Activated effector memory CD4-positive, alpha-beta T cell treated with Interleukin-2 at 50 U/mL for 16 hours (primary cell): Measurements from ENCODE around the gene BICD2.
A peak's percentile ranks its signal among the peaks of the same experiment; 100 is the strongest.

Source experiments
- DNase-seq: peaks from one replicate; pipeline ENCODE4 v3.0.0-alpha.2; 2020

BICD2 gene

GRCh38 chr9:92726971-92727715 is 37.5 kb downstream of the BICD2 start:
- DNase-seq: no peak

GRCh38 chr9:92726348-92726747 is 38.3 kb downstream of the BICD2 start:
- DNase-seq: no peak

- DNase-seq: no peak
Observed at GRCh38 chr9:92725766-92726165, 38.9 kb downstream of the BICD2 start.

- DNase-seq: no peak
Observed at GRCh38 chr9:92725266-92725545, 39.4 kb downstream of the BICD2 start.

- DNase-seq: no peak
Observed at GRCh38 chr9:92724528-92725265, 39.9 kb downstream of the BICD2 start.

DNA sequence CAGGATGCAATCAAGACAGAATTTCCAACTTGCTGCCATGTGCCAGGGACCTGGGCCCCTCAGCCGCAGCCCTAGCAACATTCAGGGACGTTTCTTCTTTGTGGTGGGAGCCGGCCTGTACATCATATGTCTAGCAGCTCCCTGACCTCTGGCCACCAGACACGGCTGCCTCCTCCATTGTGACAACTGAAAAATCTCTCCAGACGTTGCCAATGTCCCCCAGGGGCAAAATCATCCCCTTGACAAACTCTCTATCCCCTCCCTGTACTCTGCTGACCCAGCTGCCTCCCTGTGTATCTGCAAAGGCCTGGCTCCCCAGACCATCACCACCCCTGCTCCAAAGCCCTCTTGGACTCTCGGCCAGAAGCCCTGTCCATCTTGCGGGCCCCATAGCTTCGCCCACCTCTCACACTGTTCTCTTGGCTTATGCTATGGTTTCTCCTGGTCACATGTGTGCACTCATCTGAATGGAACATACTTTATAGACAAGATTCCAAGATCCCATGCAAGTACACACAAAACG is 40.8 kb downstream of the BICD2 start:
- no peak for DNase-seq

DNA sequence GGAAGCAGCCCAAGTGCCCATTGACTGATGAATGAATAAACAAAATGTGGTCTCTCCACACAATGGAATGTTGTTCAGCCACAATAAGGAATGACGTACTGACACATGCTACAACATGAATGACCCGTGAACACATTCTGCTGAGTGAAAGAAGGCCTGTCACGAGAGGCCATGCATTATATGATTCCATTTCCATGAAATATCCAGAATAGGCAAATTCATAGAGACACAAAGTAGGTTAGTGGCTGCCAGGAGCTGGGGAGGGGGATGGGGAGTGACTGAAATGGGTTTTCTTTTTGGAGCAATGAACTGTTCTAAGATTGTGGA is 41.4 kb downstream of the BICD2 start:
- no peak for DNase-seq

- DNase-seq: no peak
Observed at GRCh38 chr9:92722386-92723298, 42.0 kb downstream of the BICD2 start.

- no peak for DNase-seq
Observed at GRCh38 chr9:92721548-92721947, 43.1 kb downstream of the BICD2 start.

DNA sequence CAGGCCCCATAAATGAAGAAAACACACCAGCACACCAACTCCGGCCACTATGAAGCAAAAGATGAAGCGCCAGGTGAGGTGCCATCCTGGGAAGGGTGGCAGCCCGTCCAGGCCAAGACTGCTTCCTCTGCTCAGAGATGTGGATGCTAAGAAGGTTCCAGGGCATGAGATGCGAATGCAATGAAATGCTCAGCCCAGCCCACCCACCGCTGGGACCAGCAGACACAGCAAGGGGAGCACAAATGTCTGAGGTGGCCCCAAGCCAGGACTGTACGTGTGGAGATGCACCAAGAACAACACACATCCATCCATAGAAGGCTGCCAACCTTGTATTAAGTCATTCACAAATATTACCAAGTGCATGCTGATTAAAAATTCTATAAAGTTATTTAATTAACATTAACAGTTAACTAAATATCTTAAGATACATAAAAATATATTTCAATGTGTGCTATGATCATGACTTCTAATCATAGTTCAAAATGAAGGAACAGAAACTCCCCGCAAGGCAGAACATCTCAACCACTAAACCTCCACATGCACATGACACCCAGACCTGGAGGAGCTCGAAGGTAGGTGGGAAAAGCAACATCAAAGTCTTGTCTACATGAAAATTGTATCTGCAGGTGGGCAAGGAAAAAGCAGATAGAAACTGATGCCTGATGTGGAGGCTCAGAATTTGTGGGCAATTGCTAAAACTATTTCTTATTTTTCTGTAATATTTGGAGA is 43.7 kb downstream of the BICD2 start:
- DNase-seq: no peak

DNA sequence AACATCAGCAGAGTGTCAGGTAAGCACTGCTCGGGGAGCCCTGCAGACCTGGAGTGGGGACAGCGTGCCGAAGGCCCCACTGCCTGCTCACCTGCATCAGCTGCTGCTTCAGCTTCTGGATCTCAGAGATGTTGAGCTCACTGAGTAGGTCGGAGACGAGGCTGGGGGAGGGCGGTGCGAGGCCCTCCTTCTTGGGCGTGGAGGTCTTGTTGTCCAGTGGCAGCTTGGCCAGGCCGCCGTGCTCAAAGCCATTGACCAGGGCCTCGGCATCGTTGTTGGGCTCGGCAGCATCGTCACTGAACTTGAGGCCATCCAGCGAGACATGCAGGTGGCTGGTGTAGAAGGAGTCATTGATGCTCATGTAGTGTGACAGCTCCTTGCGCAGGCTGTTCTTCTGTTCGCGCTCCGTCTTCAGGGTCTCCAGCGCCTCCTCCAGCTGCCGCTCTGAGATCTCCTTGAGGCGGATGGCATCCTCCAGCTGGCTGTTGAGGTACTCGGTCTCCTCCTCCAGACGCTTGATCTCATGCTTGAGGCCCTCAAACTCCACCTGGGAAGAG is 44.3 kb downstream of the BICD2 start:
- DNase-seq: no peak

DNA sequence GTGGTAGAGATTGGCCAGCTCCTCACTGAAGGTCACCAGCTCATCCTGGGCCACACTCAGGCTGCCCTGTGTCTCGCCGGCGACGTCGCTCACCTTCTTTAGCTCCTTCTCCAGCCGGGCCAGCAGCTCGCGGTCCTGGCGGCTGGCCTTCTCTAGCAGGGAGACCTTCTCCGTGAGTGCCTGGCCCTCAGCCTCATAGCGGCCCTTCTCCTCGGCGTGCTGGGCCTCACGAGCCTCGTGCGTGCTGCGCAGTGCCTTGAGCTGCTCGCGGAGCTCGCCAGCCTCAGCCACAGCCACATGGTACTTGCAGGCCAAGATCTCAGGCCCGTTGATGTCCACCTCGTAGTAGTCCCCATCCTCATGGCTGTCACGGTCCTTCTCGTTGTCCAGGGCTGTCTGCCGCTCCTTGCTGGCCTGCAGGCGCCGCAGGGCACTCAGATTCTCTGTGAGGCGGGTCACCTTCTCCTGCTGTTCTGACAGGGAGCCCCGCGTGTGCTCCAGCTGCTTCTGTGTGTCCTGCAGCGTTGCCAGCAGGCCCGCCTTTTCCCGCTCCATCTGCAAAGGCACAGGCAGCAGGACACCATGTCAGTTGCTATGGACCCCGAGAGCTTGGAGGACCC is 45.5 kb downstream of the BICD2 start:
- no peak for DNase-seq

GRCh38 chr9:92718086-92719001 is 46.3 kb downstream of the BICD2 start:
- DNase-seq: no peak

DNA sequence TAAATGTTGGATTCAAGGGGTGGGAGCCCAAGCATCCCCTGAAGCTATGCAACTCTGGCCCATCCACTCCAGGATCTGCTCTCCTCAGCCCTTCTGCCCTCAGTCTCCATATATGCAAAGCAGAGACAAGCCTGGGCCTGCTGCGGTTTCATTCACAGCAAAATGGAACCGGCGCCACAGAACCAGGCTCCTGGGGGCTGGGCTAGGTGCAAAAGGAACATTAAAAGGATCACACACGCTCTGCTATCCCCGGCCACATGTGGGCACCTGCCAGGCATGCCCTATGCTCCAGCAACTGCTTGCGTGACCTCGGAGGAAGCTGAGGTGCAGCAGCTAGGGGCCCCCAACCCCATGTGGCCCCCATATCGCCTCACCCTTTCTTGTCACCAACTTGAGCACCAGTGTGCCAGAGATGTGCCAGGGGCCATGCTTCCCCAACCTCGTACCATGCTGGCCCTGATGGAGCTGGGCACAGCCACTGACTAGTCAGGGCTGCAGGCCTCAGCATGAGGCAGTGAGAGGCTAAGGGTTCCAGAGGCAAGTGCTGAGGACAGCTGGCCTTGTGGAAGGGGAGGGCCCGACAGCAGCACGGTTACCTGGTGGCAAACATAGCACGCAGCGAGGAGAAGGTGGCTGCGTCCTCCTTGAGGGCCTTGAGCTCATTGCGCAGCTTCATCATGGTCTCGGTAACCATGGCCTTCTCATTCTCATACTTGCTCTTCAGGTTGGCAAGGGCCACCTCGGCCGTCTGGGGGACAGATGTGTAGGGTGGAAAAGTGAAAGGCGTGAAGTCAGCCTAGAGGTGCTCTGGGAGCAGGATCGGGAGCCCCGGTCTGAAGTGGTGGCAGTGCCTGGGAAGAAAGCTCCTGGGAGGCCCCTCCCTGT is 47.2 kb downstream of the BICD2 start:
- DNase-seq: no peak

DNA sequence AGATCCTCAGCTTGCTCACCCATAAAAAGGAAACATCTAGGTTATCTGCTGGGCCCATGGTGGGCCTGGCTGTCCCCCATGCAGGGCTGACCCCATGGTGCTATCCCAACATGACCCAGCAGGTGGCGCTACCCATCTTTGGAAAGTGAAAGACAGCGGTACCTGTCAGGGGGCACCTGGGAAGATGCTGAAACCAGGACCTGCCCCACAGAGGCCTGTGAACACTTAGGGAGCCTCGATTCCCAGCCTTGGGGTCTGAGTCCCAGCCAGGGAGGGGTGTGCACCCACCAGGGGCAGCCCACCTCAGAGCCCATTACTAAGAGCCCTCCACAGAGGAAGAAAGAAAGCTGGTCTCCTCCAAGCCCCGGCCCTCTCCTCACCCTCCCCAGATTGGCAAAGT is 48.1 kb downstream of the BICD2 start:
- peak; percentile 70 for DNase-seq

- no peak for DNase-seq
Observed at GRCh38 chr9:92715488-92716231, 49.0 kb downstream of the BICD2 start.

DNA sequence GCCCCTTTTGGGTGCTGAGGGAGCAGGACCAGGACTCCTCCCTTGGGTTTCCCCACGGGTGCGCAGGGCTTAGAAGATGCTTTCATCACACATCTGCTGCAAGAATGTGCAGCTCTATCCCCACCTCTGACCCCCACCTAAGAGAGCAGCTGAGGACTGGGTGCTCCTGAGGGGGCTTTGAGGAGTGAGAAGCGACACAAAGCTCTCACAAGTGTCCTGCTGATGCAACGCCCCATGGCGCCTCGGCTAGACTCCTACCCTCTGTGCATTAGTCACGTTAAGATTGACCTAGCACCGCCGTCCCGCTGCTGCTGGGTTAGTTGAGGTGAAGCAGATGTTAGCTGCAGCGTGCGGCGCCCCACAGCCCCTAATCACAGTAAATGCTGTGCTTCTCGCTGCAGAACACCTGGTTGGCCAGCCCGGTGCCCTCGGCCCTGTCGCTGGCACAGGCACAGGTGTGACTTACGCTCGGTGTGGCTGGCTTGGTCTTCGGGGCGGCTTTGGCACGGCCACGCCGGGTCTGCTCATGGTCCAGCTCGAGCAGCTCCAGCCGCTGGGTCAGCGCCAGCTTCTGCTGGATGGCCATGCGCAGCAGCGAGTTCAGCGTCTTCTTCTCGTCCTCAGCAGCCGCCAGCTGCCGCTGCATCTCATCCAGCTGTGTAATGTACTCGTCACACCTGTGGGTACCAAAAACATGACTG is 49.7 kb downstream of the BICD2 start:
- no peak for DNase-seq

DNA sequence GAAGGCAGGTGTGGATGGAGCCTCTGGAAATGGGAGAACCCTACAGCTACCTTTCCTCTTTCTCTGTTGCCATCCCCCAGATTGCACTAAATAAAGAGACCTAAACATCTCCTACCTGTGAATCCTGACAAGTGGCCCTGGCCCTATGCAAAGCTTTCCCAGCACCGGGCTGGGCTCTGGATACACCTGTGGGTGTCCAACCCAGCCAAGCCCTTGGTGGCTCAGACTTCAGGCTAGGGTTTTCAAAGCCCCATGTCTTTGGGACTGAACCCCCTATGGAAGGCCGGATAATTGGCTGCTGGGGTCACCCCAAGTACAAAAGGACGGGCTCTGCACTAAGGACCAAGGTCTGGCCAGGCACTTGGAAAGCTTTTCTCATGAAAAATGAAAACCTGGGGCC is 50.6 kb downstream of the BICD2 start:
- no peak for DNase-seq

DNA sequence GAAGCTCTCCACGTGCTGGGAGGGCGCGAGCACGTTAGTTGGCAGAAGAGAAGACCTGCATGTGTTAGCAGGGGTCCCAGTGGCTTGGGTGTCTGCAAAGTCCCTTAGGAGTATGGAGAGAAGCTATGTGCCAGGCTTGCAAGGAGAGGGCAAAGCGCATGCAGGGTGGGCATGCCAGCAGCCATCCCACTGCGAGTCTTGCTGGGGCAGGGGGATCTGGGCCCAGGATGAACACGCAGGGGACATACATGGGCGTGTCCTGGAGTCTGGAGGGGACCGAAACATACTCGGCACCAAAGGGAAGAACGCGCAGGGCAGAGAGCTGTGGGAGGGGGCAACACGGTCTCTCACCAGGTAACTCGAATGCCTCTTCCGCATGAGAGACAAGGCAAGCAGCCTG is 51.1 kb downstream of the BICD2 start:
- no peak for DNase-seq
